Adrenal gland (tissue), 12 donors: Measurements from ENCODE around the gene RAVER2. TPM values are rescaled to one million over a fixed set of nuclear protein-coding genes. Genes with fewer than 3 reads are reported as not detected.

Experiments
- DNase-seq, 7 donors: peaks; one replicate each; pipeline ENCODE4 v3.0.0-alpha.2; 2019 to 2020
- H3K27ac ChIP-seq, 5 donors: fragments of 200-600 bp; sonication (generic) in 4 of 5; 1 replicate in 3 of 5; 2 replicates in 2 of 5; pipeline versions ENCODE4 v1.5.1 to v1.8.0; 2016 to 2020; ENCODE audit warnings: mild to moderate bottlenecking in 1 of 5
- H3K27me3 ChIP-seq: fragments of 200-600 bp; 2 replicates; pipeline ENCODE4 v1.8.0; 2021
- H3K36me3 ChIP-seq, 2 donors: fragments of 200-600 bp; replicated peaks in 1 of 2; 1 replicate in 1 of 2; 2 replicates in 1 of 2; pipeline versions ENCODE4 v1.5.1 to v1.8.0; 2018 to 2022
- H3K4me1 ChIP-seq, 2 donors: fragments of 200-600 bp; replicated peaks in 1 of 2; 1 replicate in 1 of 2; 2 replicates in 1 of 2; pipeline versions ENCODE4 v1.5.1 to v1.8.0; 2018 to 2021
- H3K4me3 ChIP-seq, 4 donors: fragments of 200-600 bp; sonication (generic) in 3 of 4; one replicate each; pipeline ENCODE4 v1.5.1; 2016 to 2018
- H3K9me3 ChIP-seq, 3 donors: fragments of 200-600 bp; sonication (generic) in 1 of 3; replicated peaks in 1 of 3; 1 replicate in 2 of 3; 2 replicates in 1 of 3; pipeline versions ENCODE4 v1.5.1 to v1.8.0; 2016 to 2021
- POLR2A ChIP-seq, 2 donors: fragments of 450-650 bp; IDR thresholded peaks; one replicate each; pipeline ENCODE4 v1.6.1; 2017; ENCODE audit warnings: antibody characterized with exemption in 2 of 2, mild to moderate bottlenecking in 2 of 2, moderate library complexity in 1 of 2
- WGBS, 4 donors: extraction: QIAGEN DNeasy Blood & Tissue Kit in 2 of 4; methylation state at CpG; one replicate each; pipeline versions ENCODE4 v1.1.5 to v1.1.7; 2013 to 2017; 5-methylcytosine and 5-hydroxymethylcytosine counted together
- intact Hi-C, 2 donors: fragments of 100-400 bp; cut with DNase I; formaldehyde crosslinking; loops; one replicate each; pipeline versions ENCODE4 v1.14.1 to v1.15.0; 2022 to 2023
- polyA plus RNA-seq, 3 donors: library from polyadenylated mRNA; stranded (reverse); fragments of 200-250 nt in 2 of 3; fragments of 350-450 nt in 1 of 3; fragmentation: Illumina TruSeq in 1 of 3; extraction: RNeasy Lipid Tissue Mini Kit (QIAGEN cat#74804) in 1 of 3; gene quantifications; one replicate each; pipeline ENCODE4 v1.2.3, GENCODE V29; 2013 to 2014
- total RNA-seq, 9 donors: library from RNA; depleted of rRNA in 4 of 9; stranded (reverse); fragments of >200 nt in 4 of 9; fragments of 120-200 nt in 1 of 9; fragmentation: NEBNext Ultra II Directional in 1 of 9; extraction: Animal tissue kit (Norgen Biotek cat#: 25700) in 1 of 9; gene quantifications; one replicate each; pipeline versions ENCODE4 v1.1.0 to v1.2.4, GENCODE V29; 2013 to 2023
- TF ChIP-seq, protein P1 (sequence below), 6 experiments: fragments of 450-650 bp in 4 of 6; fragments of 200-600 bp in 2 of 6; sonication (generic) in 1 of 6; IDR thresholded peaks; 1 replicate in 5 of 6; 2 replicates in 1 of 6; pipeline versions ENCODE4 v1.5.1 to v1.8.0; 2016 to 2021; ENCODE audit warnings: antibody characterized with exemption in 6 of 6, mild to moderate bottlenecking in 2 of 6, moderate library complexity in 1 of 6
- donor health status: healthy with polysubstance abuse.
- donor health status: Bipolar disorder and iron deficiency.
- donor health status: DM: yes; HTN: yes; CAD: no.
- donor health status: DM: no; HTN: no; CAD: no.
- donor health status: DM: no; HTN: no; CAD: no.
- donor health status: DM: yes; HTN: yes; CAD: no.

RAVER2 gene
- total and polyA plus RNA-seq, 12 donors = 7.1 to 19.0 (median 12.4) TPM

DNA sequence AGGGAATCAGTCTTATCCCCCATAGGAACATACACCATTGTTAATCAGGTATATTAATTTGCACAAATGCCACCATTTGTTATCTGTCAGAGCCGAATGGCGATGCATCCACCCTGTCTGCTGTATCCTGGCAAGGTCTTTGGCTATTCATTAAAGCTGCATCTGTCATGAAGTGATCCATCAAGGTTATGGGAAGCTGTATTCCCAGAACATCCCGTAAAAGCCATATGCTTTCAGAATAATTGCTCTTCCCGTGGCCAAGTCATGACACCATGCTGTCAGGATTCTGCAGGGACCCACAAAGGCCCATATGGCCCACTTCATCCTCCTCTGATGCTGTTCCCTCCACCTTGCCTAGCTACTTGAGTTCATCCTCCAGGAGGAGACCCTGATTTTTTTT is 103.9 kb downstream of the RAVER2 start:
- 60 to 77% (median 73%) methylated on average over 4 of the region's 4 CpGs for WGBS, 4 donors
- no peak for DNase-seq
- H3K36me3 ChIP-seq = peaks cover 0 to 77% of the 10 kb centered on the region in 2 donors

DNA sequence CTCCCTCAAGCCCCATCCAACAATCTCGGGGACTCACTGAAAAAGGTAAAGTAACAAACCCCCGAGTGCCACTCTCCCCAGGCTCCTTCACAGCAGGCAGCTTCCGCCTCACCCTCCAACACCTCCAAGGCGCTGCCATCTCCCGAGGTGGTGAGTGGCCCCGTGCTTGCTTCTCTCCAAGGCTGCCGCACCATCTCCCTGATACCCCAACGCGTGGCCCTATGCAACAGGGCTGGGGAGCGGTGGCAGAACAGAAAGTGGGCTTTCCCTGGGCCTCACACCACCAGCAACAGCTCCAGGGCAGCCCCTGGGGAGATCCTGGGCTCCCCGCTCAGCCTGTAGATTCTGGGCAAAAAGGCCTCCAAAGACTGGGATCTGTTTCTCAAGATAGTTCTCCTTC is 105.1 kb downstream of the RAVER2 start:
- 94 to 96% (median 96%) methylated on average over 7 to 11 of the region's 11 CpGs for WGBS, 4 donors
- TF ChIP-seq, protein P1, sequence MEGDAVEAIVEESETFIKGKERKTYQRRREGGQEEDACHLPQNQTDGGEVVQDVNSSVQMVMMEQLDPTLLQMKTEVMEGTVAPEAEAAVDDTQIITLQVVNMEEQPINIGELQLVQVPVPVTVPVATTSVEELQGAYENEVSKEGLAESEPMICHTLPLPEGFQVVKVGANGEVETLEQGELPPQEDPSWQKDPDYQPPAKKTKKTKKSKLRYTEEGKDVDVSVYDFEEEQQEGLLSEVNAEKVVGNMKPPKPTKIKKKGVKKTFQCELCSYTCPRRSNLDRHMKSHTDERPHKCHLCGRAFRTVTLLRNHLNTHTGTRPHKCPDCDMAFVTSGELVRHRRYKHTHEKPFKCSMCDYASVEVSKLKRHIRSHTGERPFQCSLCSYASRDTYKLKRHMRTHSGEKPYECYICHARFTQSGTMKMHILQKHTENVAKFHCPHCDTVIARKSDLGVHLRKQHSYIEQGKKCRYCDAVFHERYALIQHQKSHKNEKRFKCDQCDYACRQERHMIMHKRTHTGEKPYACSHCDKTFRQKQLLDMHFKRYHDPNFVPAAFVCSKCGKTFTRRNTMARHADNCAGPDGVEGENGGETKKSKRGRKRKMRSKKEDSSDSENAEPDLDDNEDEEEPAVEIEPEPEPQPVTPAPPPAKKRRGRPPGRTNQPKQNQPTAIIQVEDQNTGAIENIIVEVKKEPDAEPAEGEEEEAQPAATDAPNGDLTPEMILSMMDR (IDR thresholded peaks at IDR 0.05) = no peak
- DNase-seq = no peak
- Histone ChIP-seq H3K27ac (no peak overlapping the region), H3K27me3 (no peaks in the 10 kb centered on the region), H3K36me3 (peaks cover 0 to 77% of the 10 kb centered on the region in 2 donors), H3K9me3 (no peaks in the 10 kb centered on the region), H3K4me1 (no peaks in the 10 kb centered on the region), H3K4me3 (no peak overlapping the region)
- intact Hi-C loops = no loop called here

More for the DNA sequence above, 103.9 kb downstream of the RAVER2 start:
- Histone ChIP-seq H3K27me3 (no peaks in the 10 kb centered on the region), H3K4me3 (no peak overlapping the region), H3K9me3 (no peaks in the 10 kb centered on the region), H3K4me1 (no peaks in the 10 kb centered on the region), H3K27ac (no peak overlapping the region)
- no peak for TF ChIP-seq POLR2A (IDR thresholded peaks at IDR 0.05)
- TF ChIP-seq, protein P1 (IDR thresholded peaks at IDR 0.05) = no peak
- intact Hi-C loops = no loop called here

DNA sequence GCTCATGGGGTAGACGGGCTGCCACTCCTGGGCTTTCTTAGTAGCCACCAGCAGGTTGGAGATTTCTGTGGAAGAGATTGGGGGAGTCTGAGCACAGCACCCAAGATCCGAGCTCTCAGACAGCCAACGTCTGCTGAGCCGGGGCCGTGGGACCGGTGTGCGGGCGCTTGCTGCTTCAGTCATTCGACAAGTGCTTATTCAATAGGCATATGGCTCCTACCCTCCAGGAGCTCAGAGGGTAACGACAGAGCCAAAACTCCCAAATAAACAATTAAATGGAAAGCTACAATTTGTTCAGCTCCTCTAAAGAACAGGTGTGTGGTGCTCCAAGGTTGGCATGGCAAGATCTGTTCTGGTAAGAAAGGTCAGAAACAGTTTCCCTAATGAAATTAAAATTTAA is 106.0 kb downstream of the RAVER2 start:
- Histone ChIP-seq H3K4me3 (no peak overlapping the region), H3K27me3 (no peaks in the 10 kb centered on the region), H3K4me1 (no peaks in the 10 kb centered on the region), H3K27ac (no peak overlapping the region), H3K36me3 (peaks cover 0 to 77% of the 10 kb centered on the region in 2 donors), H3K9me3 (no peaks in the 10 kb centered on the region)
- 88 to 100% (median 97%) methylated on average over 2 to 10 of the region's 10 CpGs for WGBS, 4 donors
- intact Hi-C loops = no loop called here
- TF ChIP-seq POLR2A (IDR thresholded peaks at IDR 0.05) = no peak
- TF ChIP-seq, protein P1 (IDR thresholded peaks at IDR 0.05) = no peak
- no peak for DNase-seq

DNA sequence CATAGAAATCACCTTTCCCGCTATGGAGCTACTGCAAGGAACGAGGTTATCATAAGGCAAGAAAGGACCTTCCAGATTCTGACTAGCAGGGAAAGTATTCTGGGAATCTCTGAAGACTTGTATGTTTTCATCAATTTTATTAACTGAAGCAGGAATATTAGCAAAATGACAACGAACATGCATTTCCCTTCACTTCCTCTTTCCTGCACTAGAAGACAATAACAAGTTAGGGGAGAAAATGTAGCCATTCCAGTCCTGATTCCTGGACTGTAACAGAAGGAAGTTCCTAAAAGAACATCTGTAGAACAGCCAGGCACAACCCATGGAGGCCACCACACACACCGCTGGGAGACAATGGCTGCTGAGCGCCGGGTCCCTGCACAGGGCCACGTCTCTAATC is 106.8 kb downstream of the RAVER2 start:
- WGBS, 4 donors = 73 to 85% (median 80%) methylated on average over 7 of the region's 7 CpGs
- TF ChIP-seq, protein P1 (IDR thresholded peaks at IDR 0.05) = no peak
- TF ChIP-seq POLR2A (IDR thresholded peaks at IDR 0.05) = no peak
- Histone ChIP-seq H3K4me1 (no peaks in the 10 kb centered on the region), H3K27me3 (no peaks in the 10 kb centered on the region), H3K27ac (no peak overlapping the region), H3K9me3 (no peaks in the 10 kb centered on the region), H3K36me3 (peaks cover 0 to 77% of the 10 kb centered on the region in 2 donors), H3K4me3 (no peak overlapping the region)
- intact Hi-C loops = no loop called here
- no peak for DNase-seq
